ENCODE measurements around the gene HOXC10. TPM values are rescaled to one million over a fixed set of nuclear protein-coding genes. Genes with fewer than 3 reads are reported as not detected.

The HOXC10 gene
- total and polyA plus RNA-seq, 7 donors = not detected

- peaks cover 86 to 100% (median 100%) of the 10 kb centered on the region in 3 donors for H3K27me3 ChIP-seq
- H3K27ac ChIP-seq = no peak overlapping the region
- DNase-seq = no peak
- no peak overlapping the region for H3K4me3 ChIP-seq
- intact Hi-C loops (cut with DNase I) = no loop called here
- no peaks in the 10 kb centered on the region for H3K9me3 ChIP-seq
- WGBS, 2 donors = 3 to 12% methylated on average over 72 of the region's 72 CpGs
- TF ChIP-seq, protein P1, sequence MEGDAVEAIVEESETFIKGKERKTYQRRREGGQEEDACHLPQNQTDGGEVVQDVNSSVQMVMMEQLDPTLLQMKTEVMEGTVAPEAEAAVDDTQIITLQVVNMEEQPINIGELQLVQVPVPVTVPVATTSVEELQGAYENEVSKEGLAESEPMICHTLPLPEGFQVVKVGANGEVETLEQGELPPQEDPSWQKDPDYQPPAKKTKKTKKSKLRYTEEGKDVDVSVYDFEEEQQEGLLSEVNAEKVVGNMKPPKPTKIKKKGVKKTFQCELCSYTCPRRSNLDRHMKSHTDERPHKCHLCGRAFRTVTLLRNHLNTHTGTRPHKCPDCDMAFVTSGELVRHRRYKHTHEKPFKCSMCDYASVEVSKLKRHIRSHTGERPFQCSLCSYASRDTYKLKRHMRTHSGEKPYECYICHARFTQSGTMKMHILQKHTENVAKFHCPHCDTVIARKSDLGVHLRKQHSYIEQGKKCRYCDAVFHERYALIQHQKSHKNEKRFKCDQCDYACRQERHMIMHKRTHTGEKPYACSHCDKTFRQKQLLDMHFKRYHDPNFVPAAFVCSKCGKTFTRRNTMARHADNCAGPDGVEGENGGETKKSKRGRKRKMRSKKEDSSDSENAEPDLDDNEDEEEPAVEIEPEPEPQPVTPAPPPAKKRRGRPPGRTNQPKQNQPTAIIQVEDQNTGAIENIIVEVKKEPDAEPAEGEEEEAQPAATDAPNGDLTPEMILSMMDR (IDR thresholded peaks at IDR 0.05) = no peak
- TF ChIP-seq EP300 (IDR thresholded peaks at IDR 0.05) (no peak), POLR2A (IDR thresholded peaks at IDR 0.05) (no peak), POLR2AphosphoS5 (IDR thresholded peaks at IDR 0.05) (no peak)
- H3K4me1 ChIP-seq = peaks cover 0 to 25% (median 11%) of the 10 kb centered on the region in 4 donors
- H3K36me3 ChIP-seq = no peaks in the 10 kb centered on the region
Observed at GRCh38 chr12:53961025-53961761, 23.8 kb upstream of the HOXC10 start.

DNA sequence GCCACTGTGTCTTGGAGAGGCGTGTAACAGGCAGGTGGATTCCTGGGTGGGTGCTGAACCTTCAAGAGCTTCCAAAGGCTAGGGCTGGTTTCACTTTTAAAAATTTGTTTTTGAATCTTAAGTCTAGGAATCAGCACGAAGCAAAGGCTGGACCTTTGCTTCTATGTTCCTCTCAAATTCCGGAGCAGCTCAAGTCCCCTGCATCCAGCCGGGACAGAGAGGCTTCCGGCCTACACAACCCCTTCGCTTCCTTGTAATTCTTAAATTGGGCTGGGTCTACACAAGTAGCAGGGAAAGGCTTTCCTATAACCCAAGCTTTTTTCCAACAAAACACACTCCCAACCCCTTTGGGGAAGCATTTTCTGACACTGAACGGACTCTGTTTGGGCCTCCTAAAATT lies 21.9 kb upstream of the HOXC10 start:
- Histone ChIP-seq H3K4me3 (no peak overlapping the region), H3K27ac (no peak overlapping the region), H3K27me3 (peaks cover 95 to 100% (median 99%) of the 10 kb centered on the region in 3 donors), H3K9me3 (no peaks in the 10 kb centered on the region), H3K4me1 (peaks cover 0 to 29% (median 17%) of the 10 kb centered on the region in 4 donors), H3K36me3 (no peaks in the 10 kb centered on the region)
- no peak for DNase-seq
- TF ChIP-seq POLR2AphosphoS5 (IDR thresholded peaks at IDR 0.05) = no peak
- TF ChIP-seq EP300 (IDR thresholded peaks at IDR 0.05) = no peak
- no peak for TF ChIP-seq POLR2A (IDR thresholded peaks at IDR 0.05)
- TF ChIP-seq, protein P1 (IDR thresholded peaks at IDR 0.05) = no peak
- WGBS, 2 donors = 19 to 28% methylated on average over 7 of the region's 7 CpGs
- intact Hi-C loops (cut with DNase I) = no loop called here

GRCh38 chr12:53963434-53964314 lies 21.3 kb upstream of the HOXC10 start:
- peaks cover 95 to 100% (median 99%) of the 10 kb centered on the region in 3 donors for H3K27me3 ChIP-seq

DNA sequence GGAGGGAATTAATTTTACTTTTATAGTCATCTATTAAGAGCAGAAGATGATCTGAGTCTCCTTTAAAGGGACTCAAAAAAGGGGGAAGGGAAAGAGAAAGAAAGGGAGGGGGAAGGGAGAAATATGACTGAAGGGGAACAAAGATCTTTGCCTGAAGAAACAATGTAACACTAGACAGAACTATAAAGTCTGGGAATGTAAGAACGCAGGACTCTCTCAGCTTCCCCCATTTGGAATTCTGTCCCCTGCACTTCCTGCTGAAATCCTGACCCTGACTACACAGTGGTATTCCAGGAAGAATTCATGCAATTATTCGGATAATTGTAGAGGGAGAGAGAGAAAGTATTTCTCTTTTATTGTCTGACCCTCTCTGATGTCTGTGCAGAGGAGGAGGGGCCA lies 20.6 kb upstream of the HOXC10 start:
- H3K27me3 ChIP-seq = peaks cover 95 to 100% (median 98%) of the 10 kb centered on the region in 3 donors
- WGBS, 2 donors = 8 to 12% methylated on average over 2 of the region's 2 CpGs

More at GRCh38 chr12:53963434-53964314, 21.3 kb upstream of the HOXC10 start:
- Histone ChIP-seq H3K4me1 (peaks cover 0 to 29% (median 17%) of the 10 kb centered on the region in 4 donors), H3K36me3 (no peaks in the 10 kb centered on the region), H3K9me3 (no peaks in the 10 kb centered on the region), H3K27ac (no peak overlapping the region), H3K4me3 (no peak overlapping the region)
- 7 to 8% methylated on average over 38 of the region's 38 CpGs for WGBS, 2 donors
- TF ChIP-seq, protein P1 (IDR thresholded peaks at IDR 0.05) = no peak
- no peak for TF ChIP-seq POLR2AphosphoS5 (IDR thresholded peaks at IDR 0.05)
- no peak for TF ChIP-seq POLR2A (IDR thresholded peaks at IDR 0.05)
- TF ChIP-seq EP300 (IDR thresholded peaks at IDR 0.05) = no peak
- intact Hi-C loops (cut with DNase I) = no loop called here
- DNase-seq = no peak

More for the DNA sequence above, 20.6 kb upstream of the HOXC10 start:
- no peaks in the 10 kb centered on the region for H3K36me3 ChIP-seq
- peaks cover 0 to 29% (median 17%) of the 10 kb centered on the region in 4 donors for H3K4me1 ChIP-seq
- intact Hi-C loops (cut with DNase I) = no loop called here
- DNase-seq = no peak
- no peak for TF ChIP-seq POLR2AphosphoS5 (IDR thresholded peaks at IDR 0.05)
- no peak overlapping the region for H3K27ac ChIP-seq
- H3K4me3 ChIP-seq = no peak overlapping the region
- no peaks in the 10 kb centered on the region for H3K9me3 ChIP-seq
